ENCODE measurements around the gene SRSF5. TPM values are rescaled to one million over a fixed set of nuclear protein-coding genes. Genes with fewer than 3 reads are reported as not detected.

Gene SRSF5
- total RNA-seq, 1 experiment from 2014 or later = 288 TPM

DNA sequence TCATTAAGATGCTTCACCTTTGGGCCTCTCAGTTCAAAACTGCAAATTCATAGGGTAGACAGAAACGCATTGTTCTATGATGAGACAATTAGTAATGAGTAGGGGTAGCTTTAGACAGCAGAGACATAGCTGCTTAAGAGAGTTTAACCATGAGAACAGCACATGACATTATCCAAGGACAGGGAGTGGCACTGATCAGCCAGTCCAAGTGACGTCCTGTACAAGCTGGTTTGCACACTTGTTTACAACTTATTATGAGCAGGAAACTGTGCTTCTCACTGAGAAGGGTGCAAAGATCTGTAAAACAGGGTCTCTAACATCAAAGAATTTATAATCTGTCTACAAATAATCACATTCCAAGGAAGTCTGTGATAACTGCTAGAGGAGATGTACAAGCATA, 11.2 kb upstream of the SRSF5 start (continued):
- TF ChIP-seq, protein P1, sequence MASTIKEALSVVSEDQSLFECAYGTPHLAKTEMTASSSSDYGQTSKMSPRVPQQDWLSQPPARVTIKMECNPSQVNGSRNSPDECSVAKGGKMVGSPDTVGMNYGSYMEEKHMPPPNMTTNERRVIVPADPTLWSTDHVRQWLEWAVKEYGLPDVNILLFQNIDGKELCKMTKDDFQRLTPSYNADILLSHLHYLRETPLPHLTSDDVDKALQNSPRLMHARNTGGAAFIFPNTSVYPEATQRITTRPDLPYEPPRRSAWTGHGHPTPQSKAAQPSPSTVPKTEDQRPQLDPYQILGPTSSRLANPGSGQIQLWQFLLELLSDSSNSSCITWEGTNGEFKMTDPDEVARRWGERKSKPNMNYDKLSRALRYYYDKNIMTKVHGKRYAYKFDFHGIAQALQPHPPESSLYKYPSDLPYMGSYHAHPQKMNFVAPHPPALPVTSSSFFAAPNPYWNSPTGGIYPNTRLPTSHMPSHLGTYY (CRISPR knock-in tag; IDR thresholded peaks at IDR 0.05) = no peak
- TF ChIP-seq TEAD1 (CRISPR knock-in tag; IDR thresholded peaks at IDR 0.05) = no peak
- no peak for TF ChIP-seq ZNF263 (CRISPR knock-in tag; IDR thresholded peaks at IDR 0.05; ENCODE audit: low read depth)
- no peak for TF ChIP-seq KAT7 (CRISPR knock-in tag; IDR thresholded peaks at IDR 0.05; ENCODE audit: borderline replicate concordance)
- no peak for TF ChIP-seq MYBL2 (CRISPR knock-in tag; IDR thresholded peaks at IDR 0.05)
- TF ChIP-seq, protein P2, sequence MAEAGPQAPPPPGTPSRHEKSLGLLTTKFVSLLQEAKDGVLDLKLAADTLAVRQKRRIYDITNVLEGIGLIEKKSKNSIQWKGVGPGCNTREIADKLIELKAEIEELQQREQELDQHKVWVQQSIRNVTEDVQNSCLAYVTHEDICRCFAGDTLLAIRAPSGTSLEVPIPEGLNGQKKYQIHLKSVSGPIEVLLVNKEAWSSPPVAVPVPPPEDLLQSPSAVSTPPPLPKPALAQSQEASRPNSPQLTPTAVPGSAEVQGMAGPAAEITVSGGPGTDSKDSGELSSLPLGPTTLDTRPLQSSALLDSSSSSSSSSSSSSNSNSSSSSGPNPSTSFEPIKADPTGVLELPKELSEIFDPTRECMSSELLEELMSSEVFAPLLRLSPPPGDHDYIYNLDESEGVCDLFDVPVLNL (CRISPR knock-in tag; IDR thresholded peaks at IDR 0.05; ENCODE audit: borderline replicate concordance, low read depth) = no peak
- no peak for TF ChIP-seq EMX1 (CRISPR knock-in tag; IDR thresholded peaks at IDR 0.05)
- TF ChIP-seq, protein P3, sequence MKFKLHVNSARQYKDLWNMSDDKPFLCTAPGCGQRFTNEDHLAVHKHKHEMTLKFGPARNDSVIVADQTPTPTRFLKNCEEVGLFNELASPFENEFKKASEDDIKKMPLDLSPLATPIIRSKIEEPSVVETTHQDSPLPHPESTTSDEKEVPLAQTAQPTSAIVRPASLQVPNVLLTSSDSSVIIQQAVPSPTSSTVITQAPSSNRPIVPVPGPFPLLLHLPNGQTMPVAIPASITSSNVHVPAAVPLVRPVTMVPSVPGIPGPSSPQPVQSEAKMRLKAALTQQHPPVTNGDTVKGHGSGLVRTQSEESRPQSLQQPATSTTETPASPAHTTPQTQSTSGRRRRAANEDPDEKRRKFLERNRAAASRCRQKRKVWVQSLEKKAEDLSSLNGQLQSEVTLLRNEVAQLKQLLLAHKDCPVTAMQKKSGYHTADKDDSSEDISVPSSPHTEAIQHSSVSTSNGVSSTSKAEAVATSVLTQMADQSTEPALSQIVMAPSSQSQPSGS (CRISPR knock-in tag; IDR thresholded peaks at IDR 0.05; ENCODE audit: borderline replicate concordance, low read depth) = no peak
- TF ChIP-seq, protein P4, sequence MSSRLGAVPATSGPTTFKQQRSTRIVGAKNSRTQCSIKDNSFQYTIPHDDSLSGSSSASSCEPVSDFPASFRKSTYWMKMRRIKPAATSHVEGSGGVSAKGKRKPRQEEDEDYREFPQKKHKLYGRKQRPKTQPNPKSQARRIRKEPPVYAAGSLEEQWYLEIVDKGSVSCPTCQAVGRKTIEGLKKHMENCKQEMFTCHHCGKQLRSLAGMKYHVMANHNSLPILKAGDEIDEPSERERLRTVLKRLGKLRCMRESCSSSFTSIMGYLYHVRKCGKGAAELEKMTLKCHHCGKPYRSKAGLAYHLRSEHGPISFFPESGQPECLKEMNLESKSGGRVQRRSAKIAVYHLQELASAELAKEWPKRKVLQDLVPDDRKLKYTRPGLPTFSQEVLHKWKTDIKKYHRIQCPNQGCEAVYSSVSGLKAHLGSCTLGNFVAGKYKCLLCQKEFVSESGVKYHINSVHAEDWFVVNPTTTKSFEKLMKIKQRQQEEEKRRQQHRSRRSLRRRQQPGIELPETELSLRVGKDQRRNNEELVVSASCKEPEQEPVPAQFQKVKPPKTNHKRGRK (CRISPR knock-in tag; IDR thresholded peaks at IDR 0.05; ENCODE audit: borderline replicate concordance) = no peak
- TF ChIP-seq GABPB1 (CRISPR knock-in tag; IDR thresholded peaks at IDR 0.05) = no peak
- TF ChIP-seq, protein P5, sequence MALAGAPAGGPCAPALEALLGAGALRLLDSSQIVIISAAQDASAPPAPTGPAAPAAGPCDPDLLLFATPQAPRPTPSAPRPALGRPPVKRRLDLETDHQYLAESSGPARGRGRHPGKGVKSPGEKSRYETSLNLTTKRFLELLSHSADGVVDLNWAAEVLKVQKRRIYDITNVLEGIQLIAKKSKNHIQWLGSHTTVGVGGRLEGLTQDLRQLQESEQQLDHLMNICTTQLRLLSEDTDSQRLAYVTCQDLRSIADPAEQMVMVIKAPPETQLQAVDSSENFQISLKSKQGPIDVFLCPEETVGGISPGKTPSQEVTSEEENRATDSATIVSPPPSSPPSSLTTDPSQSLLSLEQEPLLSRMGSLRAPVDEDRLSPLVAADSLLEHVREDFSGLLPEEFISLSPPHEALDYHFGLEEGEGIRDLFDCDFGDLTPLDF (CRISPR knock-in tag; IDR thresholded peaks at IDR 0.05) = no peak

DNA sequence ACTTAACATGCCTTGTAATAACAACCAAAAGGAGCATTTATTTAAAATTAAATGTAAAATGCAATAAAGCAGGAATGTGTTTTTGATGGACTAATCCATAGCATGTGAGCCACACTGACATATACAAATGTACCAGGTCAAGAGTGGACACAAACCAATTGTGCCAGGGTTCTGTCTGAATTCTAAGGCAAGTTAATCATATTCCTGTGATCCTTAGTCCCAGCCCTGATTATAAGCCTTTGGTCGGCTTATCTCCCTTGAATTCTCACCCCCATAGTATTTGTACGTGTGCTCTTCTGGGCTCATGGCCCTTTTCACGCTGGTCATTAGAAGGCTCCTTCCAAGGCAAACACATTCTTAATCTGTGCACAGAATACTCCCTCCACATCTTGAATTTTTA, 10.6 kb upstream of the SRSF5 start:
- Mint-ChIP-seq H3K4me3 (no peak overlapping the region), H3K27me3 (ENCODE audit: low read depth) (no peaks in the 10 kb centered on the region), H3K36me3 (no peaks in the 10 kb centered on the region), H3K4me1 (peaks cover 10% of the 10 kb centered on the region), H3K27ac (no peak overlapping the region), H3K9me3 (0 out of 2 replicates have a peak, but pooled peaks cover 5% of the 10 kb centered on the region)
- DNase-seq (ENCODE audit: low spot score) (no peak), ATAC-seq (no peak)
- POLR2A ChIA-PET = no interaction called here
- CTCF ChIA-PET = no interaction called here
- TF ChIP-seq ESRRA (CRISPR knock-in tag; IDR thresholded peaks at IDR 0.05; ENCODE audit: borderline replicate concordance) (no peak), TEAD1 (CRISPR knock-in tag; IDR thresholded peaks at IDR 0.05) (no peak), NFATC4 (CRISPR knock-in tag; IDR thresholded peaks at IDR 0.05) (no peak), ZNF423 (CRISPR knock-in tag; IDR thresholded peaks at IDR 0.05) (no peak), IRF2 (CRISPR knock-in tag; IDR thresholded peaks at IDR 0.05; ENCODE audit: borderline replicate concordance, low read depth) (no peak)
- TF ChIP-seq, protein P6, sequence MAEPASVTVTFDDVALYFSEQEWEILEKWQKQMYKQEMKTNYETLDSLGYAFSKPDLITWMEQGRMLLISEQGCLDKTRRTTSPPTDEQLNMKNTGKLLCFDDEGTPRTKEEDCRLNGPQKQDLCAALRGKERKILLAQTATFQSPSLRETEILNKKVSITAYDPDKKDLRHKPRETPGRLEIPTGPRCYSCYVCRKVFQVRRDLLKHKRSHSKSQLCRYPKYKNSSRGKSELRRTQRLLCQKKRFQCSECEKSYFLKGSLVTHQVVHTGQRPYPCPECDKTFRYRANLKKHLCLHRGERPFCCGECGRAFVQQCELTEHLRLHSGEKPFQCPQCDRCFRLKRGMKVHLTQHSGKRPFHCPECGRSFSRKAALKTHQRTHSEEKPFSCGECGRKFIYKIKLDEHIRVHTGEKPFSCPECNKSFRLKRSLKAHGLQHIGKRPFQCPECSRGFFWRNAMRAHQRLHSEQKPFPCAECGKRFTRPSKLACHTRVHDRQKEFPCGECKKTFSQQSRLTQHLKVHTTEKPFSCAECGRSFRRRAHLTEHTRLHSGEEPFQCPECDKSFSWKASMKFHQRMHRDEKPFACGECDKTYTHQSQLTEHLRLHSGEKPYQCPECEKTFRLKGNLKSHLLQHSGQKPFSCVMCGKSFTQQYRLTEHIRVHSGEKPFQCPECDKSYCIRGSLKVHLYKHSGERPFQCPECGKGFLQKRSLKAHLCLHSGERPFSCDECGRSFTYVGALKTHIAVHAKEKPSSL (CRISPR knock-in tag; conservative IDR thresholded peaks at IDR 0.05) = no peak
- TF ChIP-seq, protein P7, sequence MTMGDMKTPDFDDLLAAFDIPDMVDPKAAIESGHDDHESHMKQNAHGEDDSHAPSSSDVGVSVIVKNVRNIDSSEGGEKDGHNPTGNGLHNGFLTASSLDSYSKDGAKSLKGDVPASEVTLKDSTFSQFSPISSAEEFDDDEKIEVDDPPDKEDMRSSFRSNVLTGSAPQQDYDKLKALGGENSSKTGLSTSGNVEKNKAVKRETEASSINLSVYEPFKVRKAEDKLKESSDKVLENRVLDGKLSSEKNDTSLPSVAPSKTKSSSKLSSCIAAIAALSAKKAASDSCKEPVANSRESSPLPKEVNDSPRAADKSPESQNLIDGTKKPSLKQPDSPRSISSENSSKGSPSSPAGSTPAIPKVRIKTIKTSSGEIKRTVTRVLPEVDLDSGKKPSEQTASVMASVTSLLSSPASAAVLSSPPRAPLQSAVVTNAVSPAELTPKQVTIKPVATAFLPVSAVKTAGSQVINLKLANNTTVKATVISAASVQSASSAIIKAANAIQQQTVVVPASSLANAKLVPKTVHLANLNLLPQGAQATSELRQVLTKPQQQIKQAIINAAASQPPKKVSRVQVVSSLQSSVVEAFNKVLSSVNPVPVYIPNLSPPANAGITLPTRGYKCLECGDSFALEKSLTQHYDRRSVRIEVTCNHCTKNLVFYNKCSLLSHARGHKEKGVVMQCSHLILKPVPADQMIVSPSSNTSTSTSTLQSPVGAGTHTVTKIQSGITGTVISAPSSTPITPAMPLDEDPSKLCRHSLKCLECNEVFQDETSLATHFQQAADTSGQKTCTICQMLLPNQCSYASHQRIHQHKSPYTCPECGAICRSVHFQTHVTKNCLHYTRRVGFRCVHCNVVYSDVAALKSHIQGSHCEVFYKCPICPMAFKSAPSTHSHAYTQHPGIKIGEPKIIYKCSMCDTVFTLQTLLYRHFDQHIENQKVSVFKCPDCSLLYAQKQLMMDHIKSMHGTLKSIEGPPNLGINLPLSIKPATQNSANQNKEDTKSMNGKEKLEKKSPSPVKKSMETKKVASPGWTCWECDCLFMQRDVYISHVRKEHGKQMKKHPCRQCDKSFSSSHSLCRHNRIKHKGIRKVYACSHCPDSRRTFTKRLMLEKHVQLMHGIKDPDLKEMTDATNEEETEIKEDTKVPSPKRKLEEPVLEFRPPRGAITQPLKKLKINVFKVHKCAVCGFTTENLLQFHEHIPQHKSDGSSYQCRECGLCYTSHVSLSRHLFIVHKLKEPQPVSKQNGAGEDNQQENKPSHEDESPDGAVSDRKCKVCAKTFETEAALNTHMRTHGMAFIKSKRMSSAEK (CRISPR knock-in tag; IDR thresholded peaks at IDR 0.05; ENCODE audit: borderline replicate concordance) = no peak
- TF ChIP-seq, protein P8, sequence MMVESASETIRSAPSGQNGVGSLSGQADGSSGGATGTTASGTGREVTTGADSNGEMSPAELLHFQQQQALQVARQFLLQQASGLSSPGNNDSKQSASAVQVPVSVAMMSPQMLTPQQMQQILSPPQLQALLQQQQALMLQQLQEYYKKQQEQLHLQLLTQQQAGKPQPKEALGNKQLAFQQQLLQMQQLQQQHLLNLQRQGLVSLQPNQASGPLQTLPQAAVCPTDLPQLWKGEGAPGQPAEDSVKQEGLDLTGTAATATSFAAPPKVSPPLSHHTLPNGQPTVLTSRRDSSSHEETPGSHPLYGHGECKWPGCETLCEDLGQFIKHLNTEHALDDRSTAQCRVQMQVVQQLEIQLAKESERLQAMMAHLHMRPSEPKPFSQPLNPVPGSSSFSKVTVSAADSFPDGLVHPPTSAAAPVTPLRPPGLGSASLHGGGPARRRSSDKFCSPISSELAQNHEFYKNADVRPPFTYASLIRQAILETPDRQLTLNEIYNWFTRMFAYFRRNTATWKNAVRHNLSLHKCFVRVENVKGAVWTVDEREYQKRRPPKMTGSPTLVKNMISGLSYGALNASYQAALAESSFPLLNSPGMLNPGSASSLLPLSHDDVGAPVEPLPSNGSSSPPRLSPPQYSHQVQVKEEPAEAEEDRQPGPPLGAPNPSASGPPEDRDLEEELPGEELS (CRISPR knock-in tag; IDR thresholded peaks at IDR 0.05) = no peak
